ENCODE results near the gene CRTAC1. TPM values are rescaled to one million over a fixed set of nuclear protein-coding genes. Genes with fewer than 3 reads are reported as not detected.

CRTAC1 gene
- total and polyA plus RNA-seq, 2 donors: 0.05 to 0.30 TPM

DNA sequence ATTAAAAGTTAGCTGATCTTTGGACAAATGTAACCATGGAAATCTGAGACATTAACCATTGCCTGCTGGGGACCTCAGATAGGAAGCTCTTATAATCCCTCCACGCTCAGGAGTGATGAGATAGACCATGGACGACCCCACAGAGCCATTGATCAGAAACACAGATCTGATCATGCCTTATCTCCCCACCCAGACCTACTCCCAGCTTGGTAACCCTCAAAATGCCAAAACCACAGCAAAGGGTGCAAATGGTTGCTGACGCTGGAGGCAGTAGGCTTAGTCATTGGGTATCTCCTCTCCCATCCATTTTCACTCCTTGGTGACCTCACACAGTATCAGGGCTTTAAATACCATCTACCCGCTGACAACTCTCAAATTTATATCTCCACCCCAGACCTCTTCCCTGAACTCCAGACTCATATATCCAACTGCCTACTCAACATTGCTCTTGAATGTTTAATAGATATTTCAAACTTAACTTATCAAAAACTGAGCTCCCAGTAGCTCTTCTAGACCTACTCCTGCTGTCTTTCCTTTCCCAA lies 60.8 kb downstream of the CRTAC1 start:
- Histone ChIP-seq H3K27ac (ENCODE audit: low read depth in 1 of 2, low read length in 1 of 2) (no peak overlapping the region), H3K4me3 (ENCODE audit: low read length in 2 of 2) (no peak overlapping the region), H3K4me1 (ENCODE audit: control insufficient read depth in 2 of 2, insufficient read depth in 2 of 2, low read length in 2 of 2) (no peaks in the 10 kb centered on the region), H3K36me3 (ENCODE audit: control insufficient read depth in 2 of 2, insufficient read depth in 2 of 2, low read length in 1 of 2) (no peaks in the 10 kb centered on the region), H3K27me3 (ENCODE audit: control insufficient read depth in 2 of 2, insufficient read depth in 1 of 2, low read length in 1 of 2) (peaks cover 6 to 27% of the 10 kb centered on the region in 2 donors), H3K9me3 (ENCODE audit: control insufficient read depth in 2 of 2, insufficient read depth in 1 of 2, low read length in 1 of 2) (no peaks in the 10 kb centered on the region)
- WGBS: 77% methylated on average over 4 of the region's 4 CpGs
- no peak for DNase-seq (ENCODE audit: low read depth in 6 of 9, low spot score in 9 of 9)

DNA sequence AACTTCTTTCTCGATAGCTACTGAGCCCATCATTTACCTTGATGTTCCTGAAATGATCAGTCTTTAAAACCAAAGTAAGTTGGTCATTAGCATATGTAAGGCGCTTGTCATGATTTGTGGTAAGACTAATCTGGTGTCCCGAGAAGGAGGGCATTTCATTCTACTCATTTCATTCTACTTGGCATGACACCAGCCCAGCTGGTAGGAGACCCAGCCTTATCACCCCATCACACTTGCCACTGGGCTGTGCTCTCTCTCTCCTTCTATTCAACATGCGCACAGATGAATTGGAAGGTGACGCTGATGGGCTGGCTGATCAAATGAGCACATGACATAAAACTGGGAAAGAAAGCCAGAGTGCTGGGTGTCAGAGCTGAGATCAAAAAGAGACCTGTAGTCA lies 65.7 kb downstream of the CRTAC1 start:
- DNase-seq (ENCODE audit: low read depth in 6 of 9, low spot score in 9 of 9): no peak
- no peaks in the 10 kb centered on the region for H3K36me3 ChIP-seq (ENCODE audit: control insufficient read depth in 2 of 2, insufficient read depth in 2 of 2, low read length in 1 of 2)
- peaks cover 0 to 2% of the 10 kb centered on the region in 2 donors for H3K27me3 ChIP-seq (ENCODE audit: control insufficient read depth in 2 of 2, insufficient read depth in 1 of 2, low read length in 1 of 2)
- no peak overlapping the region for H3K4me3 ChIP-seq (ENCODE audit: low read length in 2 of 2)
- H3K27ac ChIP-seq (ENCODE audit: low read depth in 1 of 2, low read length in 1 of 2): no peak overlapping the region
- 80% methylated on average over 5 of the region's 5 CpGs for WGBS
- no peaks in the 10 kb centered on the region for H3K4me1 ChIP-seq (ENCODE audit: control insufficient read depth in 2 of 2, insufficient read depth in 2 of 2, low read length in 2 of 2)
- H3K9me3 ChIP-seq (ENCODE audit: control insufficient read depth in 2 of 2, insufficient read depth in 1 of 2, low read length in 1 of 2): no peaks in the 10 kb centered on the region

DNA sequence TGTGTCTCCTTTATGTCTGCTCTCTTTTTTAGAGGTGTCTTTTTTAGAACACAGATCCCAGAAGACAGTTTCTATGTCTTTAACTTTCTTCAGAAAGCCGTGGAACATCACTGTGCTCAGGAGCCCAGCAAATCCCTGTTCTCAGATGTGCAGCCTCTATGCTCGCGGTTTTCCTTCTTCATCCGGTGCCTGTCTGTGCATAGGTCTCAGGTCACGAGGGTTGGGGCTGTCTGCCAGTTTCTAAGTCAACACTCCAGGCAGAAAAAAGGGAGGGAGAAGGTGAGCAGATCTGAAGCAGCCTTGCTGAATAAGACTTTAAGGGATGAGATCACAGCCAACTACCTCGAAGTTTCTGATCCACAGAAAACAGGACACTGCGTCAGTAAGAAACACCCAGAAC lies 68.5 kb downstream of the CRTAC1 start:
- 88% methylated on average over 7 of the region's 7 CpGs for WGBS
- no peaks in the 10 kb centered on the region for H3K4me1 ChIP-seq (ENCODE audit: control insufficient read depth in 2 of 2, insufficient read depth in 2 of 2, low read length in 2 of 2)
- no peak for DNase-seq (ENCODE audit: low read depth in 6 of 9, low spot score in 9 of 9)
- no peaks in the 10 kb centered on the region for H3K9me3 ChIP-seq (ENCODE audit: control insufficient read depth in 2 of 2, insufficient read depth in 1 of 2, low read length in 1 of 2)
- H3K27me3 ChIP-seq (ENCODE audit: control insufficient read depth in 2 of 2, insufficient read depth in 1 of 2, low read length in 1 of 2): no peaks in the 10 kb centered on the region
- no peak overlapping the region for H3K27ac ChIP-seq (ENCODE audit: low read depth in 1 of 2, low read length in 1 of 2)
- no peak overlapping the region for H3K4me3 ChIP-seq (ENCODE audit: low read length in 2 of 2)
- no peaks in the 10 kb centered on the region for H3K36me3 ChIP-seq (ENCODE audit: control insufficient read depth in 2 of 2, insufficient read depth in 2 of 2, low read length in 1 of 2)

DNA sequence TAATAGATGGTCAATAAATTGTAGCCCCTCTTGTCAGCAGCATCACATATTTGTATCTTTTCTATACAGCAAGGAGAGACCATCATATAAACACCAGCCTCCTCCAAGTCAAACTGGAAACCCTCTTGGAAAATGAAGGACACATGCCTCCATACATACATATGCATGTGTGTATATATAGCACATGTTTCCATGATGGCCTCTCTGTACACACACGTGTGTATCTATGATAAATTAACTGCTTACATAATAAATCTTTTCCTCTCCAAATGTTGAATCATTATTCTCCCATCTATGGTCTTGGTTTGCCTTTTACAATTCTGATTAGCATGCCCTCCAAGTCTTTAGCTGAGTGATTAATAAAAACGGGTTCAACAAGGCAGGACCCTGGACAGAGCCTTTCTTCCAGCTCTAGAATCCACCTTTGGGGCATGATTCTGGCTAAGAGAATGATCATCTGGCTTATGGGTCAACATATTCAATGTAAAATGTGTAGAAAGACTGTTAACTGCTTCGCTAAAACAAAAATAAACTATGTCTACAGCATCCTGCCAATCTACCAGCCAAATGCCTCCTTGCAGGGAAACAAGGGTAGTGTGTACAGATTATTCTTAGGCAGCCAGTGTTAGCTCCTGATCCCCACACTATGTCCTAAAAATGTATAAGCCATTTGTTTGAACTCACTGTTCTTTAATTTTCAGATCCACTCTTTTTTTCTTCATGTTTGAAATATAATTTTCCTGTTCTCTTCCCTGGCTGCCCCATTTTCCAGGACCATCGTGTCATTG lies 70.0 kb downstream of the CRTAC1 start:
- H3K27me3 ChIP-seq (ENCODE audit: control insufficient read depth in 2 of 2, insufficient read depth in 1 of 2, low read length in 1 of 2): no peaks in the 10 kb centered on the region
- no peak overlapping the region for H3K27ac ChIP-seq (ENCODE audit: low read depth in 1 of 2, low read length in 1 of 2)
- WGBS: 70% methylated on average over 4 of the region's 4 CpGs
- H3K4me3 ChIP-seq (ENCODE audit: low read length in 2 of 2): no peak overlapping the region
- DNase-seq (ENCODE audit: low read depth in 6 of 9, low spot score in 9 of 9): no peak
- no peaks in the 10 kb centered on the region for H3K9me3 ChIP-seq (ENCODE audit: control insufficient read depth in 2 of 2, insufficient read depth in 1 of 2, low read length in 1 of 2)
- H3K4me1 ChIP-seq (ENCODE audit: control insufficient read depth in 2 of 2, insufficient read depth in 2 of 2, low read length in 2 of 2): no peaks in the 10 kb centered on the region
- no peaks in the 10 kb centered on the region for H3K36me3 ChIP-seq (ENCODE audit: control insufficient read depth in 2 of 2, insufficient read depth in 2 of 2, low read length in 1 of 2)

DNA sequence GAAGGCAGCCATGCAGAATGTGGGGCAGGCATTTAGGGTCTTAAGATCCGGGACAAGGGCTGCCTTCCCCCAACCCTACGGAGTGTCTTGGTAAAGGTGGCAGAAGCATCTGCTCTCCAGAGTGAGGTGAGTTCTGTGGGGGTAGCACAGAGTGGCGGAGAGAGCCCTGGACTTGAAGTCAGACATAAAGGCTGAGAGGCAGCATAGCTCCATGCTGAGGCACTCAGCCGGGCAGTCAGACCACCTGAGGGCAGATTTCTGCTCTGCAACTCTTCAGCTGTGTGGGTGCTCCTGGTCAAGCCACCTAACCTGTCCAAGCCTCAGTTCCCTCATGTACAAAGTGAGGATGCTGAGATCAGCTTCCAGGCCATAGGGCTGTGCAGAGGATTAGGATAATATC lies 81.0 kb downstream of the CRTAC1 start:
- H3K4me3 ChIP-seq (ENCODE audit: low read length in 2 of 2): no peak overlapping the region
- no peaks in the 10 kb centered on the region for H3K36me3 ChIP-seq (ENCODE audit: control insufficient read depth in 2 of 2, insufficient read depth in 2 of 2, low read length in 1 of 2)
- H3K9me3 ChIP-seq (ENCODE audit: control insufficient read depth in 2 of 2, insufficient read depth in 1 of 2, low read length in 1 of 2): peaks cover 0 to 4% of the 10 kb centered on the region in 2 donors
- peaks cover 2 to 3% of the 10 kb centered on the region in 2 donors for H3K27me3 ChIP-seq (ENCODE audit: control insufficient read depth in 2 of 2, insufficient read depth in 1 of 2, low read length in 1 of 2)
- no peaks in the 10 kb centered on the region for H3K4me1 ChIP-seq (ENCODE audit: control insufficient read depth in 2 of 2, insufficient read depth in 2 of 2, low read length in 2 of 2)
- DNase-seq (ENCODE audit: low read depth in 6 of 9, low spot score in 9 of 9): no peak
- WGBS: 81% methylated on average over 4 of the region's 4 CpGs
- no peak overlapping the region for H3K27ac ChIP-seq (ENCODE audit: low read depth in 1 of 2, low read length in 1 of 2)

DNA sequence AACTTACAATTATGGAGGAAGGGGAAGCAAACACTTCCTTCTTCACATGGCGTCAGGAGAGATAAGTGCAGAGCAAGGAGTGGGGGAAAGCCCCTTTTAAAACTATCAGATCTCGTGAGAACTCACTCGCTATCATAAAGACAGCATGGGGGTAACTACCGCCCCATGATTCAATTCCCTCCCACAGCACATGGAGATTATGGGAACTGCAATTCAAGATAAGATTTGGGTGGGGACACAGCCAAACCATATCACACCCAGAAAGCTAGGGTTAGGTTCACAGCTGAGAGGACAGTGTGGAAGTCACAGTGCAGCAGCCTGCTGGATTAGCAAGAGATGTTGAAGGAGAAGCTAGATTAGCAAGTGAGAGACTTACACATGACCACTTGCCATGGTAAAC lies 81.6 kb downstream of the CRTAC1 start:
- Histone ChIP-seq H3K9me3 (ENCODE audit: control insufficient read depth in 2 of 2, insufficient read depth in 1 of 2, low read length in 1 of 2) (peaks cover 0 to 4% of the 10 kb centered on the region in 2 donors), H3K27me3 (ENCODE audit: control insufficient read depth in 2 of 2, insufficient read depth in 1 of 2, low read length in 1 of 2) (peaks cover 2 to 3% of the 10 kb centered on the region in 2 donors), H3K36me3 (ENCODE audit: control insufficient read depth in 2 of 2, insufficient read depth in 2 of 2, low read length in 1 of 2) (no peaks in the 10 kb centered on the region), H3K4me3 (ENCODE audit: low read length in 2 of 2) (no peak overlapping the region), H3K4me1 (ENCODE audit: control insufficient read depth in 2 of 2, insufficient read depth in 2 of 2, low read length in 2 of 2) (no peaks in the 10 kb centered on the region), H3K27ac (ENCODE audit: low read depth in 1 of 2, low read length in 1 of 2) (no peak overlapping the region)
- no peak for DNase-seq (ENCODE audit: low read depth in 6 of 9, low spot score in 9 of 9)
- 48% methylated on average over 4 of the region's 4 CpGs for WGBS

DNA sequence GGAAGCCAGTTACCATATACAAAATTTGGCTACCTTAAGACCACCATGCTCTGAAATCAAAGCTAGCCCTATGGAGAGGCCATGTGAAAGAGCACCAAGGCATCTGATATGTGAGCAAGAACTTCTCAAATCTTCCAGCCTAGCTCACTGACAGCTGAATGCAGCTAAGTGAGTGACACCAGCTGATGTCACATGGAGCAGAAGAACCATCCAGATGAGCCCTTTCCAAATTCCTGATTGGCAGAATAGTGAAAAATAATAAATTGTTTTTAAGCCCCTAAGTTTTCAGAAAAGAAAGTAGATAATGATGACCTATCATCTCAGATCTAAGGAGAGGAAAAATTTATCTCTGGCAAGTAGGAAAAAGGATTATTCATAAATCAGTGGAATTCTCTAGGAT lies 85.6 kb downstream of the CRTAC1 start:
- Histone ChIP-seq H3K27ac (ENCODE audit: low read depth in 1 of 2, low read length in 1 of 2) (no peak overlapping the region), H3K4me1 (ENCODE audit: control insufficient read depth in 2 of 2, insufficient read depth in 2 of 2, low read length in 2 of 2) (no peaks in the 10 kb centered on the region), H3K4me3 (ENCODE audit: low read length in 2 of 2) (no peak overlapping the region), H3K27me3 (ENCODE audit: control insufficient read depth in 2 of 2, insufficient read depth in 1 of 2, low read length in 1 of 2) (peaks cover 2 to 3% of the 10 kb centered on the region in 2 donors), H3K36me3 (ENCODE audit: control insufficient read depth in 2 of 2, insufficient read depth in 2 of 2, low read length in 1 of 2) (no peaks in the 10 kb centered on the region), H3K9me3 (ENCODE audit: control insufficient read depth in 2 of 2, insufficient read depth in 1 of 2, low read length in 1 of 2) (peaks cover 0 to 4% of the 10 kb centered on the region in 2 donors)
- DNase-seq (ENCODE audit: low read depth in 6 of 9, low spot score in 9 of 9): no peak

DNA sequence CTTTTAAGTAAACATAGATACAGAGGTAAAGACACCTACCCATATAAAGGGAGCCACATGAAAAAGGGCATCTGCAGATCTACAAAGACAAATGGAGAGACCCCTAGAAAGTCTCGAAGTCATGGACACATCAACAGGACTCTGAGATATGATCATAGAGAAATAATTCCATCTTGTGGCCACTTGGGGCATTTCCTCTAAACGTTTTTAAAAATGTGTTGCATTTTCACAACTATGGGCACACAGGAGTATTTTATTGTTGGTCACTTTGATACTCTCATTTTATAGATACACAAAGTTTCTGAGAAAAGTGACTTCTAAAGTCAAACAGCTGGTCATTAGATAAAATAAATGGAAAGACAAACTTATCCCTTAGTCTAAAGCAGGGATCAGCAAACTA lies 87.1 kb downstream of the CRTAC1 start:
- no peaks in the 10 kb centered on the region for H3K9me3 ChIP-seq (ENCODE audit: control insufficient read depth in 2 of 2, insufficient read depth in 1 of 2, low read length in 1 of 2)
- H3K36me3 ChIP-seq (ENCODE audit: control insufficient read depth in 2 of 2, insufficient read depth in 2 of 2, low read length in 1 of 2): no peaks in the 10 kb centered on the region
- no peak overlapping the region for H3K4me3 ChIP-seq (ENCODE audit: low read length in 2 of 2)
- DNase-seq (ENCODE audit: low read depth in 6 of 9, low spot score in 9 of 9): no peak
- WGBS: 84% methylated on average over 2 of the region's 2 CpGs
- peaks cover 0 to 2% of the 10 kb centered on the region in 2 donors for H3K27me3 ChIP-seq (ENCODE audit: control insufficient read depth in 2 of 2, insufficient read depth in 1 of 2, low read length in 1 of 2)
- no peak overlapping the region for H3K27ac ChIP-seq (ENCODE audit: low read depth in 1 of 2, low read length in 1 of 2)
- H3K4me1 ChIP-seq (ENCODE audit: control insufficient read depth in 2 of 2, insufficient read depth in 2 of 2, low read length in 2 of 2): no peaks in the 10 kb centered on the region

DNA sequence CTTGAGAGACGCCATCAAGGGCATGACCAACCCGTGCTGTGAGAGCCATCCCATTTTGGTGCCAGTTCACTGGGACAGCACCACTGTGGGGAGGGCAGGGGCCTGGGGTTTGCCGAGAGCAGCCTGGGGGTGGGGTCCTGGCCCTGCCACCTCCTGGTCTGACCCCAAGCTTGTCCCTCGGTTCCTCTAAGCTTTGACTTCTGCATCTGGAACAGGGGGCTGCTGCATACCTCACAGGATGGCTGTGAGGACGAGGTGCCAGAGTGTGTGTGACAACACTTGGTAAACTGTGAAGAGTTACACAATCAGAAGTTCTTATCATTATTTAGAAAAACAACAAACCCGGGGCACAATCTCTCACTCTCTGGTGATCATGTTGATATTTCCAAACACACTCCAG lies 89.9 kb downstream of the CRTAC1 start:
- Histone ChIP-seq H3K27ac (ENCODE audit: low read depth in 1 of 2, low read length in 1 of 2) (no peak overlapping the region), H3K9me3 (ENCODE audit: control insufficient read depth in 2 of 2, insufficient read depth in 1 of 2, low read length in 1 of 2) (no peaks in the 10 kb centered on the region), H3K4me3 (ENCODE audit: low read length in 2 of 2) (no peak overlapping the region), H3K36me3 (ENCODE audit: control insufficient read depth in 2 of 2, insufficient read depth in 2 of 2, low read length in 1 of 2) (no peaks in the 10 kb centered on the region), H3K27me3 (ENCODE audit: control insufficient read depth in 2 of 2, insufficient read depth in 1 of 2, low read length in 1 of 2) (no peaks in the 10 kb centered on the region), H3K4me1 (ENCODE audit: control insufficient read depth in 2 of 2, insufficient read depth in 2 of 2, low read length in 2 of 2) (no peaks in the 10 kb centered on the region)
- WGBS: 48% methylated on average over 6 of the region's 6 CpGs
- no peak for DNase-seq (ENCODE audit: low read depth in 6 of 9, low spot score in 9 of 9)
